Neuron (in vitro differentiated cells): ENCODE data around the gene SHB.
"Not testable (repeated sequence)": the region's sequence is repeated elsewhere in the genome, so short reads cannot be mapped to it uniquely, and the experiment has no call there.

Experiments used
- H2AFZ ChIP-seq: one replicate; pipeline ENCODE4 v1.6.1; 2013; ENCODE audit warnings: low read depth, mild to moderate bottlenecking, inconsistent platforms, low read length, moderate library complexity
- H3K27me3 ChIP-seq: one replicate; pipeline ENCODE4 v1.6.1; 2013; ENCODE audit warnings: low read length; ENCODE audit not compliant: insufficient read depth
- H3K36me3 ChIP-seq: one replicate; pipeline ENCODE4 v1.6.1; 2013; ENCODE audit warnings: low read length; ENCODE audit not compliant: insufficient read depth
- H3K4me1 ChIP-seq: one replicate; pipeline ENCODE4 v1.6.1; 2013; ENCODE audit warnings: low read length; ENCODE audit not compliant: insufficient read depth
- H3K4me3 ChIP-seq: 2 replicates; pipeline ENCODE4 v1.5.1; 2013; ENCODE audit warnings: mild to moderate bottlenecking, low read length, moderate library complexity
- H3K9me3 ChIP-seq: one replicate; pipeline ENCODE4 v1.6.1; 2013; ENCODE audit warnings: low read length

The SHB gene

GRCh38 chr9:38051780-38052546 is 17.1 kb downstream of the SHB start:
- no peaks in the 10 kb centered on the region for H3K9me3 ChIP-seq
- no peaks in the 10 kb centered on the region for H3K36me3 ChIP-seq
- H3K27me3 ChIP-seq = no peaks in the 10 kb centered on the region
- H2AFZ ChIP-seq = no peak overlapping the region
- peaks cover 11% of the 10 kb centered on the region for H3K4me1 ChIP-seq
- H3K4me3 ChIP-seq = no peak overlapping the region

GRCh38 chr9:38048316-38048969 is 20.6 kb downstream of the SHB start:
- Histone ChIP-seq H3K36me3 (no peaks in the 10 kb centered on the region), H3K4me3 (no peak overlapping the region), H3K27me3 (no peaks in the 10 kb centered on the region), H3K9me3 (no peaks in the 10 kb centered on the region), H3K4me1 (peaks cover 11% of the 10 kb centered on the region), H2AFZ (no peak overlapping the region)

- peak overlapping the region; percentile 31 for H3K4me3 ChIP-seq
Observed at GRCh38 chr9:38047301-38048251, 21.5 kb downstream of the SHB start.

GRCh38 chr9:38046661-38047300 is 22.2 kb downstream of the SHB start:
- H3K4me1 ChIP-seq = peaks cover 11% of the 10 kb centered on the region
- H2AFZ ChIP-seq = no peak overlapping the region
- H3K36me3 ChIP-seq = no peaks in the 10 kb centered on the region
- H3K9me3 ChIP-seq = no peaks in the 10 kb centered on the region
- H3K4me3 ChIP-seq = no peak overlapping the region
- no peaks in the 10 kb centered on the region for H3K27me3 ChIP-seq

More at GRCh38 chr9:38047301-38048251, 21.5 kb downstream of the SHB start:
- H3K9me3 ChIP-seq = no peaks in the 10 kb centered on the region
- no peaks in the 10 kb centered on the region for H3K36me3 ChIP-seq
- no peaks in the 10 kb centered on the region for H3K27me3 ChIP-seq
- H3K4me1 ChIP-seq = peaks cover 11% of the 10 kb centered on the region
- H2AFZ ChIP-seq = no peak overlapping the region

GRCh38 chr9:38045939-38046338 is 23.1 kb downstream of the SHB start:
- not testable (repeated sequence) for H3K36me3 ChIP-seq, H3K27me3 ChIP-seq, H3K9me3 ChIP-seq, H3K4me3 ChIP-seq, H2AFZ ChIP-seq
- H3K4me1 ChIP-seq = peaks cover 11% of the 10 kb centered on the region

DNA sequence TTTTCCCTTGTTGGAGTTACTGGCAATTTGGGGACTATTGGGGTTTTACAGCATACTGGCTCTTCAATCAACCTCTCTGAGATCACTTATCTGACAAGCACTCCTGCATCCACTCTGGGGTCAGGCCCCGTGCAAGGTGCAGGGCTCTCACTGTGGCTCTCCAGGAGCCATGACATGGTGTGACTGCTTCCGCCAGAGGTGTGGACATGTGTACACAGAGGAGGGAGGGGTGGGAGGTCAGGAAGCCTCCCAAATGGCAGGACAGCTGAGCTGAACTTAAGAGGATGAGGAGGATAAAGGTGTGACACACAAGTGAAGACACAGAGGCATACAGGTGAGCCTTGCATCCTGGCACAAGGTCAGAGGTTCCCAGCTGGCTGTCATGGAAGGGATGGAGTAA is 24.3 kb downstream of the SHB start:
- Histone ChIP-seq H3K9me3 (no peaks in the 10 kb centered on the region), H3K36me3 (no peaks in the 10 kb centered on the region), H3K27me3 (no peaks in the 10 kb centered on the region), H3K4me1 (peaks cover 13% of the 10 kb centered on the region), H3K4me3 (no peak overlapping the region), H2AFZ (no peak overlapping the region)

DNA sequence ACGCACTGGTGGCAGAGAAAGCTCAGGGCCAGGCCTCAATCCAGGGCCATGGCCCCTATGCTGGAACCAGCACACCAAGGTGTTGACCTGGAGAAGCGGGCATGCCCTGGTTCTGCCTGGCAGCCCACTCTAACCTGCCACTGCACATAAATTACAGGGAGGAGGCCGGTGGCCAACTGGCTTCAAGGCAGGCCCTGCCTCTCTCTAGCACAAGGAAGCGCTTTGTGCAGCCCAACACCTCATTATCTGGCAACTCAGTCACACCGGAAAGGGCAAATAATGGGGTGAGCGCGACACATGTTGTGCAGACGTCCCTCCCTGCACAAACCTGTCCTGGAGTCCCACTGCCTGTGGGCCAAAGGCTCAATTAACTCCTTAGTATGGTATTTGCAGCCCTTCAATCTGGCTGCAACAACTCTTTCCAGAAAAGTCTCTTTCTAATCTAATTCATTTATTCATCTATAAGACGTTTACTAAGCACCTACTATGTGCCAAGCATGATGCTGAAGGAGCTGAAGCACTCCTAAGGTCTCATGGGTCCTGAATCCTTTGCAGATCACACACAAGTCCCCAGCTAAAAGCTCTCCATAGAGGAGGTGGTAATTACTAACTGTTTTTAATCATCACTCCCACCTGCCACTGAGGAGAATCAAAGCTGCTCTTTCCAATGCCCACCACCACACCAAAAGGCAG is 24.9 kb downstream of the SHB start:
- peaks cover 20% of the 10 kb centered on the region for H3K4me1 ChIP-seq
- no peaks in the 10 kb centered on the region for H3K36me3 ChIP-seq
- no peak overlapping the region for H2AFZ ChIP-seq
- no peak overlapping the region for H3K4me3 ChIP-seq
- H3K9me3 ChIP-seq = no peaks in the 10 kb centered on the region
- no peaks in the 10 kb centered on the region for H3K27me3 ChIP-seq

- Histone ChIP-seq H3K4me3 (no peak overlapping the region), H2AFZ (no peak overlapping the region), H3K27me3 (no peaks in the 10 kb centered on the region), H3K36me3 (no peaks in the 10 kb centered on the region), H3K9me3 (no peaks in the 10 kb centered on the region), H3K4me1 (peaks cover 23% of the 10 kb centered on the region)
Observed at GRCh38 chr9:38042626-38043357, 26.2 kb downstream of the SHB start.

DNA sequence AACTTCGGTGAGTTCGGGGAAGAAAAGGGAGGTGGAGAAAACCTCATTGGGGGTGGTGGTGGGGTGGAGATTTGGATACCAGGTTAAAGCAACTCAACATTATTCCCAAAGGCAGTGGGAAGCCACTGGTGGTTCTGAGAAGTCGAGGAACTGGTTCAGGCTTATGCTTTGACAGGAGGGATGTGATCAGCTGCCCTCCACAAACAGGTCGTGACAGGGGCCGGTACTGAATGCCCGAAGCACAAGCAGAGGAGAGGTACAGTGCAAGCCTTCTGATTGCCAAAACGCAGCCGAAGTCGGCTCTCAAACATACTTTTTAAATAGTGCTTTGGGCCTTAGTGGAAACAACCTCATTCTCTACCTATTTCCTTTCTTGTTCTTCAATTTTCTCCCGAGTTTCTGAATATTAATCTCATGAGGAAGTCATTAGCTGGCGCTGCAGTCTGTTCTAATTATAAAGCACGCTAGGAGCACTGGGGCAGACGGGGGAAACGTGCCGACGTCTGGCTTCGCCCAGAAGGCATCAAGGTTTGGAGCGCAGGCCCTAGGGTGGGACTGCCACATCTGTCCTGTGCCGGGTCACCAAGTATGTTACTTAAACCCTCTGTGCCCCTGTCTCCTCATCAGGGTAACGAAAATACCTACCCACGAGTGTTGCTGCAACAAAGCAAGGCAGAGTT is 27.3 kb downstream of the SHB start:
- Histone ChIP-seq H3K4me1 (peaks cover 15% of the 10 kb centered on the region), H3K9me3 (no peaks in the 10 kb centered on the region), H2AFZ (no peak overlapping the region), H3K27me3 (no peaks in the 10 kb centered on the region), H3K4me3 (no peak overlapping the region), H3K36me3 (no peaks in the 10 kb centered on the region)

DNA sequence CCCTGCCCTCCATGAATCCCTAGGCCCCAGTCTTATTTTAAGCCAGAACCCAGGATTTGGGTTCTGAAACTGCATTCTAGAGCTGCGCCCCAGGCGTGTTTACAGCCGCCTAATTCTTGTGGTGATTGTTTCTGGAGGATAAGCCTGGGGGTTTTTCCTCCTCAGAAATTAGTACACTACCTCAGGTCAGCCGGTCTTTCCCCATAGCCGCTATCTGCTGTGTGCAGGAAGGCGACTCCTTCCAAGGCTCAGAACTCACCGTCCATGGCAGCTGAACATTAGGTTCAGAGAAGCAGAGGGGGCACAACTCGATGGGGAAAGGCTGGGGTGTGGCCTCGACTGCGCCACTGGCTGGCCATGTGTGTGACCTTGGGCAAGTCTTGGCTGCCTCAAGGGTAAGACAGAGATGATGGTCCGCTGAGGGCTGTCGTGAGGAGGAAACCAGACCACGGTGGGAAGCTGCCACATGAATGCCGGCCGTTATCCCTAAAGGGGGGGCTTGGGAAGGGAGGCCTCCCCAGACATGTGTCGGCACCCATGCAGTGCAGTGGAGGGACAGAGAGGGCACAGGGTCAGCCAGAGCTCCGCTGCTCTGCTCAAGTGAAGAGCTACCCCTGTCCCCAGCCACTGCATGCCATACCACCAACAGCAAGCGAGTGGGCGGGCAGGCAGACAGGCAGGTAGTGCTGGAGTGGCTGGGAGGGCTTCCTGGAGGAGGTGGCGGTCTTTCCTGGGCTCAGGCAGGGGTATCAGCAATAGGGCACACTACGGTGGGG is 28.9 kb downstream of the SHB start:
- Histone ChIP-seq H3K27me3 (no peaks in the 10 kb centered on the region), H3K4me1 (peaks cover 15% of the 10 kb centered on the region), H3K4me3 (no peak overlapping the region)

More for the DNA sequence above, 28.9 kb downstream of the SHB start:
- Histone ChIP-seq H2AFZ (no peak overlapping the region), H3K9me3 (no peaks in the 10 kb centered on the region), H3K36me3 (no peaks in the 10 kb centered on the region)
